ENCODE data around the gene SLC15A3.

The SLC15A3 gene

DNA sequence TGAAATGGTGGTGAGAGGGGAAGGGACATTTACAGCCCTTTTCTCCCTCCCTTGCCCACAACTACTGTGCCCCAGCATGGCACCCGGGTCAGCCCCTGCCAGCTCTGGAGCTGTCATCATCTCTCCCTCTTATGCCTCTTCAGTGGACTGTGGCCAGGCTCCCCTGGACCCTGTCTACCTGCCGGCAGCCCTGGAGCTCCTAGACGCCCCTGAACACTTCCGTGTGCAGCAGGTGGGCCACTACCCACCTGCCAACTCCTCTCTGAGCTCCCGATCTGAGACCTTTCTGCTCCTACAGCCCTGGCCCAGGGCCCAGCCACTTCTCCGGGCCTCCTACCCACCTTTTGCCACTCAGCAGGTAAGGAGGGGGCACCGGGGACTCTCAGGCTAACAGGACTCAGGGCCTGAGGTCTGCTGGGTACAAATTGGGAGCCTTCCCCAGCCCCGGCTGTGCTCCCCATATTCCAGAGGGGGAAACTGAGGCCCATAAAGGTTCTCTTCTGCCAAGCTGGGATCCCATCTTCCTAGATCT is 24.8 kb downstream of the SLC15A3 start:
- DNase-seq = no peak

DNA sequence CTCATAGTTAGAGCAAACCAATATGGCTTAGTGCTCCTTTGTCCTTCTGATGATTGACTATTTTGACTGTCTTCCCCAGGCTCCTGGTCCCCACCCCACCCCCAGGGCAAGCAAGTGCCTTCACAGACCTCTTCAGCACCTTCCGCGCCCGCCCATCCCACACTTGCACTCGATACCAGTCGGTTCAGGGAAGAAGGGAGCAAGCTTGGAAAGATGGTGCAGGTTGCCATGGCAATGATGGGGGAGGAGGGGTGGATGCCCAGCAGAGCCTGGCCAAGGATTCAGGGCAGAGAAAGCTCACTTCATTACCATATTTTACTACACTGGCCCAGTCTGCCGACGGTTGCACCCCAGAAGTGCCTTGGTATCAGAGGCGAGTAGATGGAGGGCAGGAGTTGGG is 25.5 kb downstream of the SLC15A3 start:
- DNase-seq = no peak

DNA sequence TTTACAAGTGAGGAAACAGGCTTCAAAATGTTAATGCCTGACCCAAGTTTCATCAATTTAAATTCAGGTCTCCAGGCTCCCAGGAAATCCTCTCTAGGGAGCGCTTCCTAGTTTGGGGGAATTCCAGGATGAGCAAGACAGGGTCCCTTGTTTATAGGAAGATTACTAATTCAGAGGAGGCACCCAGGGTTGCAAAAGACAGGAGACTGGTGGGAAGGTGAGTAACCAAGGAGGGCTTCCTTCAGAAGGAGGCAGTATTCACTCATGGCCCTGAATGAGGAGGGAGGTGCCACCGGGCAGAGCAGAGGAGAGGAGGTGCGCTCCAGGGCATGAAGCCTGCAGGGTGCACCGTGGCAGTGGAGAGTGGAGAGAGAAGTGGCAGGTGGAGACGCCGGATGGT is 26.1 kb downstream of the SLC15A3 start:
- DNase-seq = no peak

DNA sequence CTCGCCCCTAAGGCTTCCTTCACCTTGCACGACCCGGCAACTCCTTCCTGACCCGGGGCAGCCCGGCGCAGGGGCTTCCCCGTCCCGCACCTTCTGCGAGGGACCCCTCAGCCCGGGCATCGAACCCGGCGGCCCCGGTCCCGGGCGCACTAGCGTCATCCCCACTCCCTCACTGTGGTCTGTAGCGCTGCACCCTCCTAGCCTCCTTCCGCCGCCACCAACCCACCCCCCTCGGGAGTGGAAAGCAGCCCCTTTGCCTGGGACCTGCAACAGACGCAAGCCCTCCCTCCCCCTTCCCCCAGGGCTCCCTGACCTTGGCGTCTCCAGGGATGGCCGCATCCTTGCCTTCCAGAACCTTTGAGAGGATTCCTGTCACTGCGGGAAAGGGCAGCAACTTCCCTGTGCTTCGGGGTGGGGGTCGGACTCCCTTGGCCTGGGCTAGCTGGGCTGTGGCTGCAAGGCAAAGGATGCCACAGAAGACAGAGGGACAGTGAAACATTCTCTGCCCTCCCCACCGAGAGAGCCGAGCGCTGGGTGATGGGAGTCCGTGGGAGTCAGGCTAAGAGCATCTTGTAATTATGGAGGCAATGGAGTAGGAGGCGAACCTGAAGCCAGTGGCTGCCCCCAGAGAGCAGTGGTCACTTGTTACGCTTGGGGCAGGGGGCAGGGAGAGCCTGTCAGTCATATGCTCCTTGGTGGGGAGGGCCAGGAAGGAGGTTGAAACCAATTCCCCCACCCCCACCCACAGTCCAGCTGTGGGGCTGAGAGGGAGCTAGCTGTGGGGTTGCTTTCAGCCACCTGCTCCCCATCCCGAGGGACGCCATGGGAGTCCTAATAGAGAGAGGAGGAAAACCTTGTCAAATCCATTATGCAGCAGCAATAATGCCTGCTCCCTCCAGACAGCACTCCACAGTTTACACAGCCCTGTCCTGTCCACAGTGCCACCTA is 26.8 kb downstream of the SLC15A3 start:
- DNase-seq = peak; percentile 65

DNA sequence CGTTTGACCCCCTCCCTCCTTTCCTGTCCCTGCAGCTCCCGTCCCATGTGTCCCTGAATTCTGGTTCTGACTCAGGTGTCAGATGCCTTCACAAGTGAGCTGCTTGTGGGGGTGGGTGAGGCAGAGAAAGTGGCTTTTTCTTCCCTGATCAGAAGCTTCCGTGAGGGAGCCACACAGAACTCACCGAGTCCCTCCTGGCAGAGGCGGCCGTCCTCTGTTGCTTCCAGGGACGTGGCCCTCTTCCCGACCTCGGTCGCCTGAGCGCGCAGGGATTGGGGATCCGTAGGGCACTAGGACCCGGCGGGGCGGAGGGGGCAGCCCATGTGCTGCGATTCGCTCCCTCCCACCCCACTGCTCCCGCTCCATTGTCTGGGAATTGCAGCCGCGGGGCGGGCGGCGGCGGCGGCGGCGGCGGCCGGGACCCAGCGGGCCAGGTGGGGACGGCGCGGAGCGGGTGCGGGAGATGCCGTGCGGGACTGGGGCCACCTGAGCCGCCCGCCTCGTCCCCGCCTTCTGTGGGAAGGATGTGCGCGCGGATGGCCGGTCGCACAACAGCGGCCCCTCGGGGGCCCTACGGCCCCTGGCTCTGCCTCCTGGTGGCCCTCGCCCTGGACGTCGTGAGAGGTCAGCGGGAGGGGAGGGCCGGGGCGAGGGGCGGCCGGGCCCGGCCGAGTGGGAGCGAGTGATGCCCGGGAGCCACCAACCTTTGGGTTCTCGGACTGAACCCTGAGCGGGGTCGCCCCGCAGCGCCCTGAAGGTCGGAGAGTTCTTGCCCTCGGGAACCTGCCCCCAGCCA is 27.7 kb downstream of the SLC15A3 start, which contains the start of gene TMEM132A:
Gene TMEM132A (plus strand): TSS at position 351 of the 796 bp plus-strand sequence. CDS start 174 bp downstream, at position 525.
- peak; percentile 83 for DNase-seq

DNA sequence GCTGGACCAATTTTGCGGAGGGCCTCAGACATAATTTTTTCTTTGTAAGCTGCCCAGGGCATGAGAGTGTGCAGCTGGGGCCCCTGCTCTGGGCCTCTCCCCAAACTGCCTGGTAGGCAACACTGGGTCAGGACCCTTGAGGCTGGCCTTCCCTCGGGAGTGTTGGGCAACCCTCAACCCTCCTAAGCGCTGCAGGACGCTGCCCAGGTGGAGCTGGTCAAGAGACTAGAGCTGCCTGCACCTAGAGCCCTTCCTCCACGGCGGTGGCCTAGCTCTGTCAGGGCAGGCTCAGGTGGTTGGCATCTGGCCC is 28.2 kb downstream of the SLC15A3 start:
- no peak for DNase-seq

DNA sequence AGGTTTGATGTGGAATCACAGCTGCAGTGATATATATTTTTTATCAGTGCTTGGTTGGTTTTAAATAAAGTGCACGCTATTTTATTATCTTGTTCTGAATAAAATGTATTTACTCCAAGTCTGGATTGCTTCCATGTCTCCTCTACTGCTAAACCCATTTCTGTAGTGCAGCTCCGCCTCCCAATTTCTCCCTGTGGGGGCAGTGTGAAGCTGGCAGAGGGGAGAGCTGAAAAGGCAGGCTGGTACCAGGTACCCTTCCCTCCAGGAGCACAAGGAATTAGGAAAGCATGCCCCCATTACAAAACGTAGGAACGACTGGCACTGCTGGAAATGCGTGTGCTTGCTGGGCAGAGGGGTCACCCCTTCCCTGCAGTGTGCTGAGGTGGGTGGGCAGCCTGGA is 28.6 kb downstream of the SLC15A3 start:
- no peak for DNase-seq

DNA sequence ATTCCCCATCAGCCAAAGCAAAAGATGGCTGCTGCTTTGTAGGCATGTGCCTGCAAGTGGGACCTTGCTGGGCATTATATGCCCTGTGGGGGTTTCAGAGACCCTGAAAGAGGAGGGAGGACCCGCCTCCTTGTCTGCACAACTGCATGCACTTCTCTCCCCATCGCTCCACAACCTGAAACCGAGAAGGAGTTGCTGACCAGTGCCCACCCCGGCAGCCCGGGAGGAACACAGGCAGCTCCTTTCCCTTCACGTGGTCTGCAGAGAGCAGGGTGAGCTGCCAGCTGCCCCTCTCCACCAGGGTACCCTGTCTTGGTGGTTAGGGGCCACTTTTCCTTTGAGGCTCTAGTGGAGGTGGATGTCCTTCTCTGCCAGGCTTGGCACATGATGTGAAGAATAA is 29.1 kb downstream of the SLC15A3 start:
- no peak for DNase-seq

DNA sequence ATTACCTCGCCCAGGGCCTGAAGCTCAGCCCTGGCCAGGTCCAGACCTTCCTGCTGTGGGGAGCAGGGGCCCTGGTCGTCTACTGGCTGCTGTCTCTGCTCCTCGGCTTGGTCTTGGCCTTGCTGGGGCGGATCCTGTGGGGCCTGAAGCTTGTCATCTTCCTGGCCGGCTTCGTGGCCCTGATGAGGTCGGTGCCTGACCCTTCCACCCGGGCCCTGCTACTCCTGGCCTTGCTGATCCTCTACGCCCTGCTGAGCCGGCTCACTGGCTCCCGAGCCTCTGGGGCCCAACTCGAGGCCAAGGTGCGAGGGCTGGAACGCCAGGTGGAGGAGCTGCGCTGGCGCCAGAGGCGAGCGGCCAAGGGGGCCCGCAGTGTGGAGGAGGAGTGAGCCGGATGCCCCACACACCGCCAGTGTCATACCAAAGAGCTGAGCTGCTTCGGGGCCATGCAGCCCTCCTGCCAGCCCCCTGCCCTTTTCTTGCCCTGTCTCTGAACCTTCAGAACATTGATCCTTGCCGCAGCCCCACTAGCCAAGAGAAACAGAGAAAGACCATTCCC is 30.1 kb downstream of the SLC15A3 start:
- no peak for DNase-seq

DNA sequence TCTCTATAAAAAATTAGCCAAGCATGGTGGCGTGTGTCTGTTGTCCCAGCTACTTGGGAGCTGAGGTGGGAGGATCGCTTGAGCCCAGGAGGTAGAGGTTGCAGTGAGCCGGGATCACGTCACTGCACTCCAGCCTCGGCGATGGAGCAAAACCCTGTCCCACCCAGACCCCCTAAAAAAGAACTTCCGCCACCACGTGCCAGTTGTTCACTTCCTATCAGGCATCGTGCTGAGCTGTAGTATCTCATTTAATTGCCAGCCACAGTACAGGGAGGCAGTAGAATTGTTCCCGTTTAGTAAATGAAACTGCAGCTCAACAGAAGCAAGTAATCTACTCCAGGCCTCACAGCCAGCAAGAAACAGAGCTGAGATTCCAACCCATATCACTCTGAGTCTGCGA is 30.7 kb downstream of the SLC15A3 start:
- no peak for DNase-seq

DNA sequence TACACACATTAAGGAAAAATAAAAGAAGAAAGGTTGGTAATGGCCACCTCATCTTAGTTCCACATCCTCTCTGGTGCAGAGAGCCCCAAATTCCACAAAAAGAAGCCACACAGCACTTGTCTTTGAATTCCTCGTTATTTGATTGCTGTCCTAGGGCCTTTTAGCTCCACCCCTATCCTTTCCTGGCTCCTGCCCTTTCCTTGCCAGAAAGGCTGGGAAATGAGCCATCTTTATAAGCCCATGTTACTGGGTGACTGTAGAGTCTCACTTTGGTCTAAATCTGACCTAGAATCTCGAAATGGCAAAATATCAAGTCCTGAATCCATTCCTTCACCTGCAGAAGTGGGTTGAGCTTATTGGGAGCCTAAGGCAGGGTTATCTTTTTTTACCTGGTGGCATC is 32.0 kb downstream of the SLC15A3 start:
- no peak for DNase-seq

DNA sequence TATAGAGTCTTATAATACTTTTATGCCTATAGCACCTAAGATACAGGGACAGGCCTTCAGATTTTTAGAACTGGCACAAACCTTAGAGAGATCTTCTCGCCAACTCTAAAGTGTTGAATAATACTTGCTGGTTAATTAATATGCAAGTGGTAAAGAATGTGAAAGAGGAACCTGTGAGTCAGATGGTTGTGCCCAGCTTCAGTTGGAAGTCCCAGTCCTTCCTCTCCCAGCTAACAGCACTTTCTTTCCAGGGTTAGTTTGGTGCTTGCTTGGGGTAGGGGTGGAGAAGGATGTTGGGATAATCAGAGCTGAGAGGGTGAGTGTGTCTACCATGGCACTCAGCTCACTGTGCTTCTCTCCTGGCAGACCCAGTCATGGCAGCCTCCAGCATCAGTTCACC is 32.7 kb downstream of the SLC15A3 start:
- no peak for DNase-seq

DNA sequence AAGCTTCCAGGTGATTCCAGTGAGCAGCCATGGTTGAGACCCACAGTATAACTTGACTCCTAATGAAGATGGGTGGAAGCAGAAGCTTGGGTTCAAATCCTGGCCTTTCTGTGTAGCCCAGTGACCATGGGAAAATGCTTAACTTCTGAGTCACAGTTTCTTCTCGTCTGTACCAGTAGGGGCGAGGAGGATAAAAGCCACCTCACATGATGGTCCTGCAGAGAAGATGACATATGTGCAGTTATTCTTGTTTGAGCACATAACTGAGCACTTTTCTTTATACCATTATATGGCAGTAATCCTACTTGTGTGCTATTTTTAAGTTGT is 33.1 kb downstream of the SLC15A3 start:
- no peak for DNase-seq

DNA sequence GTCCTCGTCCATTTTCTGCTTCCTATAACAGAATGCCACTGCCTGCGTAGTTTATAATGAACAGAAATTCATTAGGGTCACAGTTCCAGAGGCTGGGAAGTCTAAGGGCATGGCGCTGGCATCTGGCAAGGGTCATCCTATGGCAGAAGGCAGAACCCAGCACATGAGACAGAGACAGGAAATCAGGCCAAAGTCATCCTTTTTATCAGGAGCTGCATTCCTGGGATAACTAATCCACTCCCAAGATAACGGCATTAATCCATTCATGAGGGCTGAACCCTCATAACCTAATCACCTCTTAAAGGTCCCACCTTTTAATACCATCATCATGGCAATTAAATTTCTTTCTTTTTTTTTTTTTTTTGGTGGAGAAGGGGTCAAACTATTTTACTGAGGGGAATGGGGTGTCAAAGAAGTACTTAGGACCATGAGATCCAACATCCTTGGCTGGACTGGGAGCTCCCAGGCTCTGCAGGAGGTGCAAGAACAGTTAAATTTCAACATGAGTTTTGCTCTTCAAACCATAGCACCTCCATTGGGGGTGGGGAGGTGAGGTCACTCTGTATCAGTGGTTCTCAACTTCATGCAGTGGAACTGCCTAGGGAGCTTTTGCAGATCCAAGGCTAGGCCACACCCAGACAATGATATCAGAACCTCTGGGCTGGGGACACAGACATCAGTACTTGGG is 33.6 kb downstream of the SLC15A3 start:
- DNase-seq = no peak

DNA sequence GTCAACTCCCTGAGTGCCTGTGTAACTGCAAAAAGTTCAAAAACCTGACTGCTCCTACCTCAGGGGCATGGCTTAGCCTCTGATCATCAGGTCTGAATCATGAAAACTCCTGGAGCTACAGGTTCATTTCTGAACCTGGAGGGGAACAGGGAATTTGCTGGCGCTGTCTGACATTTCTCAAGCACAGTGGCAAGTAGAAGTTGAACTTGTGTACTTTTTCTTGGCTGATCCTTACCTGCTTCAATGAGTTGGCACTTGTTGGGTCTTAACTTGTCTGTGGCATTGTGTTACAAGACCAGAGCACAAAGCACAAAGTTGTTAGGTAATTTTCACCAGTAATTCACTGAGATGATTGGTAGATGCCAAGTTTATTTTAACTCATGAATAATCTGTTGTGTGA is 34.7 kb downstream of the SLC15A3 start:
- no peak for DNase-seq

DNA sequence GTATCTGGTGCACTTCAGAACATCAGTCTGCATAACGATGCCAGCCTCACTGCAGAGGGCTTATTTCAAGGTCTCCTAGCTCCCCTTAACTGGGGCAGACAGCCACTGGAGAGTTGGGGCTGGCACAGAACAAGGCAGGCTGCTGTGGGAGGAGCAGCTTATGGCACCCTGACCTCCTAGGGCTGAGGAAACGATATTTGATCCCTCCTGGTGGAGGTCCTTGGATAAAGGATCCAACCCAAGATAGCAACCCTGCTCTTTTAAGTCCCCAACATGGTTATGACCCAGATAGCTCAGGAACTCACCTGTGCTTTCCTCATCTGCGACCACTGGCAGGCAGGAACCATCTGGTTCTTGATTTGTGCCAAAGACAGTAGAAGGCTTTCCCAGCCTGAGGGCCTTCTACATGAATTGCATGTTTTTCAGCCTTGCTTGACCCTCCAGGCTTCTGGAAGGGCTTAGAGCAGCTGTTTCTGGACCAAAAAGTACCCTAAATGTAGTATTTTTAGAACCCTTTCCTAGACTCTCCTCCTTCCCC is 35.2 kb downstream of the SLC15A3 start:
- no peak for DNase-seq

DNA sequence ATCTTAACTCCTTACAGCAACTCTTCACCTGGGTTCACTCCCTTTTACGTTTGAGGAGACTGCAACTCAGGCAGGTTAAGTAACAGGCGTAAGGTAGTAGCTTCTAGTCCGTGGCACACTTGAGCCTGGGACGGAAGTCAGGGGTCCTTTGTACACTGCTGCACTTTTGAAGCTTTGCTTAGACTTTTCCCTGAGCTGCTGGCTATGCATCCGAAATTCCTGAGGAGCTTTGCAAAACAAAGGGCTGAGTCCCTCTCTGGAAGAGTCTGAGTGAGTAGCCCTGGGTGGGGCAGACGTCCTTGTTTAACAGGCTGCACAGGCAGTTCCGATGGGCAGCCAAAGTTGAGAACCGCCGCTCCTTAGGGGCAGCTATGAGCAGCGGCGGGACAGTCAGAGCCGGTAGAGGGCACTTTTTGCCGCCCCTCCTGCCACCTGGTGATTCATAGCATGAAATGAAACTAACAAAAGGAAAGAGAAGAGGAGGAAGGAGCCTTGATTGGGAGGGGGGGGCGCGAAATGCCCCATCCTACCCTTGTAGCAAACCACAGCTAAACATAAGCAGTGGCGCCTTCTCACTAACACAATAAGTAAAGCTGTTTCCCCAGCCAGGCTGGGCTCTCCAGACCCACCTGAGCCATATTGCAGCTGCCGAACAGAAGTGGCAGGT is 36.6 kb downstream of the SLC15A3 start:
- no peak for DNase-seq

DNA sequence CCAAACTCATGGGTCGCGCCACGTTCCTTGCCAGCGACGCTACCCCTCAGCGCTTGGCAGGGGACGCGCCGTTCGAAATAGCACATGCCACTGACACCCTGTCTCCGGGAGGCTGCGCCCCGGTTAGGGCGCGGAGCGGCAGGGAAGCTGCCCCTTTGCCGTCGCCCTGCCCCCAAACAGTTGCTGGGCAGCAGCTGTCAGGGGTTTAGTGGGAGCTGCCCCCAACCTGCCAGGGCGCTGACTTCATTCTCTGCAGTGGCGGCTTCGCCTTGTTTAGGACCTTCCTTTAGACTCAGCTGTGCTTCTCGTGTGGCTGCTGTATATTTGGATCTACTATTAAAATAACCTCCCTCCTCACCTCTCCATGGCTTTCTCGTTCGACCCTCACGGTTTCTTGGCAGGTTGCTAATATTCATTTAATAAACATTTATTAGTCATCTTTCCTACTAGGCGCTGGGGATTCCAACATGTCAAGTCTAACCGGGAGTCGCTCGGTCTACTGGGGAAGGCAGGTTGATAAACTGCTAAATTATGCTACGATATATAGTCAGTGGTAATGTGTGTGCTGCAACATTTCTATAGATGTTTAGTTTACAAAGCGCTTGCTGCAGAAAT is 37.2 kb downstream of the SLC15A3 start:
- no peak for DNase-seq

DNA sequence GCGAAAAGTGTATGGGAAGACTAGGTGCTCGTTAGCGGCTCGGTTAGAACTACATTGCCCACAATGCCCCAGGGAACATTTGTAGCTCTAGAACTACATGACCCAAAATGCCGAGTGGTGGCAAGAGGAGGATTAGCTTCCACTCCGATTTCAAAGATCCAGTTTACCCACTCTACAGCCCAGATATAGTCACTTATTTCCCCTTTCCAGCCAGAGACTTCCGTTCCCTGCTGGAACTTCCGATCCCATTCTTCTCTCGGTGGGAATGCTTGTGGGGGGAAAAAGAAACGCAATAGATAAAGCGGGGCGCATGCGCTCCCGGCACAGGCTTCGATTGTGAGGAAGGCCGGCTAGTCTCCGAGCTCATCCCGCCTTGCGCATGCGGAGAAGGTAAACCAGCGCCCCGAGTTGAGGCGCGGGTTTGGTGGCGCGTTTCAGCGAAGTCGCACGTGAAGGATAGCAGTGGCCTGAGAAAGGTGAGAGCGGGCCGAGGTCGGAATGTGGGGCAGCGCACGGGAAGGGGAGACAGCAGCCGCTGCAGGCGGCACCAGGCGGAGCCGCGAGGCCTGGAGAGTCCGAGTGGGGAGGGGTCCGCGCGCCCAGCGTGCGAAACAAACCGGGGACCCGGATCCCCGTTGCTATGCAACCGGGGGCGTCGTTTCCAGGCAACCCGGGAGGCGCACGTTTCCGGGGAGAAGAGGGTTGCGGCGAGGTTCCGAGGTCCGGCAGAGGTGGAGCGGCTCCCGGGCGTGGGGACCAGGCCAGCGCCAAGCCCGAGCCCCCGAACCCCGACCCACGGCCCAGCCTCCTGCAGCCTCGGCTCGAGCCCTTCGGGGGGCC is 38.0 kb downstream of the SLC15A3 start, which contains the start of gene TMEM109:
Gene TMEM109 (plus strand): TSS at position 366 of the 840 bp plus-strand sequence. CDS start 5,536 bp downstream, outside the sequence.
- peak; percentile 90 for DNase-seq

DNA sequence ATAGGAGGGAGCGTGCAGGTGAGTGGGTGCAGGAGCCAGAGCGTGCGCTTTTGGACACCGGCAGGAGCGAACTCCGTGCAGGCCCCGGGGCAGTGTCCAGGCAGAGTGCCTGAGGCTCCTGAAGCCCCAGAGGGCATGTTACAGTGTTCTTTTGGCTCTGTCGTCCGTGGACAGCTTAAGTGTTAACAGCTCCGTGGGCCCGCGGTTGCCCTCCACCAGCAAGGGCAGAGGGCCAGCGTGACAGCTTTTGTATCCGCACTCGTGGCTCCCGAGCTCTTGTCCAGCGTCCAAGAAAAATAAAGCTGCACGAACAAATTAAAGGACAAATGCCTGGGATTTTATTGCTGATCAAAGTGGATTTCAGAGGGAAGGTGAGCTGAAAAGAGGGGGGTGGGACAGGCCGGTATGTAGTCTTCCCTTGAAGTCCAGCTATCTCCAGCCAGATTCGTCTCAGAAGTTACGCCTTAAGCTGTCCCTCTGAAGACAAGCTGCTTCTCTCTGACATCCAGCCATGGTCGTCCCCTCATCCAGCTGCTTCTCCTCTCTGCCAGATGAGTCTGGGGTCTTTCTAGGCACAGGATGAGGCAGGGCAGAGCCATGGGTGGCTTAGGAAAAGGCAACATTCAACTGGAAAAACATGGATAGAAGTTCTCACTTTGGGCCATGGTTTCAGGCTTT is 39.0 kb downstream of the SLC15A3 start:
- DNase-seq = no peak
